Measurements from ENCODE around the gene MS4A5.

The MS4A5 gene

GRCh38 chr11:60394666-60395380, 34.5 kb upstream of the MS4A5 start:
- TF ChIP-seq, protein P1, sequence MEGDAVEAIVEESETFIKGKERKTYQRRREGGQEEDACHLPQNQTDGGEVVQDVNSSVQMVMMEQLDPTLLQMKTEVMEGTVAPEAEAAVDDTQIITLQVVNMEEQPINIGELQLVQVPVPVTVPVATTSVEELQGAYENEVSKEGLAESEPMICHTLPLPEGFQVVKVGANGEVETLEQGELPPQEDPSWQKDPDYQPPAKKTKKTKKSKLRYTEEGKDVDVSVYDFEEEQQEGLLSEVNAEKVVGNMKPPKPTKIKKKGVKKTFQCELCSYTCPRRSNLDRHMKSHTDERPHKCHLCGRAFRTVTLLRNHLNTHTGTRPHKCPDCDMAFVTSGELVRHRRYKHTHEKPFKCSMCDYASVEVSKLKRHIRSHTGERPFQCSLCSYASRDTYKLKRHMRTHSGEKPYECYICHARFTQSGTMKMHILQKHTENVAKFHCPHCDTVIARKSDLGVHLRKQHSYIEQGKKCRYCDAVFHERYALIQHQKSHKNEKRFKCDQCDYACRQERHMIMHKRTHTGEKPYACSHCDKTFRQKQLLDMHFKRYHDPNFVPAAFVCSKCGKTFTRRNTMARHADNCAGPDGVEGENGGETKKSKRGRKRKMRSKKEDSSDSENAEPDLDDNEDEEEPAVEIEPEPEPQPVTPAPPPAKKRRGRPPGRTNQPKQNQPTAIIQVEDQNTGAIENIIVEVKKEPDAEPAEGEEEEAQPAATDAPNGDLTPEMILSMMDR (IDR thresholded peaks at IDR 0.05; ENCODE audit: low read depth, low read length) = no peak
- Histone ChIP-seq H3K4me3 (ENCODE audit: low read depth, low read length) (no peak overlapping the region), H3K27ac (no peak overlapping the region), H3K36me3 (no peaks in the 10 kb centered on the region), H3K9me3 (ENCODE audit: severe bottlenecking) (no peaks in the 10 kb centered on the region), H3K27me3 (ENCODE audit: insufficient read depth, low read depth, severe bottlenecking) (peaks cover 2% of the 10 kb centered on the region)
- no peak for DNase-seq

GRCh38 chr11:60396382-60396781, 33.0 kb upstream of the MS4A5 start, which contains the start of gene MS4A14:
Gene MS4A14 (plus strand): TSS chr11:60396459. CDS start chr11:60396579, 120 bp downstream.
- DNase-seq = no peak

DNA sequence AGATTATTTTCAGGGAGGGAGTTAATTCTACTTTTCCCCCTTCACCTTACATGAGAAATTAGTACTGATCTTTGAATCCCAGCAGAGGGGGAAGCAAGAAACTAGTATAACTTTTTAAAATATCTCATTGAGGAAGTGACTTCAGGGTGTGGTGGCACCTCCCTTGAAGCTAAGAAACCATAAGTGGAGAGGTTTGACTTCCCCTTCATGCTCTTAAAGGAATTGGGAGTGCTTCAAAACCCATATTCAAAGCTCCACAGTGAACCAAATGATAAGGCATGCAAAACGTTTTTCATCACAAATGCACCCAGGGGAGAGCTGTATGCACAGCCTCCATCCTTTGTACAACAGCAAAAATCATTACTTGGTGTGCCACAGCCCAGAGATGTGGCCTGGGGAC, 32.6 kb upstream of the MS4A5 start:
- no peak overlapping the region for H3K27ac ChIP-seq
- no peaks in the 10 kb centered on the region for H3K36me3 ChIP-seq
- H3K4me3 ChIP-seq (ENCODE audit: low read depth, low read length) = no peak overlapping the region
- TF ChIP-seq, protein P1 (IDR thresholded peaks at IDR 0.05; ENCODE audit: low read depth, low read length) = no peak
- no peaks in the 10 kb centered on the region for H3K9me3 ChIP-seq (ENCODE audit: severe bottlenecking)
- peaks cover 2% of the 10 kb centered on the region for H3K27me3 ChIP-seq (ENCODE audit: insufficient read depth, low read depth, severe bottlenecking)
- DNase-seq = no peak

More at GRCh38 chr11:60396382-60396781, 33.0 kb upstream of the MS4A5 start, which contains the start of gene MS4A14:
- Histone ChIP-seq H3K36me3 (no peaks in the 10 kb centered on the region), H3K4me3 (ENCODE audit: low read depth, low read length) (no peak within 1 kb of the TSS), H3K9me3 (ENCODE audit: severe bottlenecking) (no peaks in the 10 kb centered on the region), H3K27me3 (ENCODE audit: insufficient read depth, low read depth, severe bottlenecking) (peaks cover 2% of the 10 kb centered on the region), H3K27ac (no peak within 1 kb of the TSS)
- TF ChIP-seq, protein P1 (IDR thresholded peaks at IDR 0.05; ENCODE audit: low read depth, low read length) = no peak

DNA sequence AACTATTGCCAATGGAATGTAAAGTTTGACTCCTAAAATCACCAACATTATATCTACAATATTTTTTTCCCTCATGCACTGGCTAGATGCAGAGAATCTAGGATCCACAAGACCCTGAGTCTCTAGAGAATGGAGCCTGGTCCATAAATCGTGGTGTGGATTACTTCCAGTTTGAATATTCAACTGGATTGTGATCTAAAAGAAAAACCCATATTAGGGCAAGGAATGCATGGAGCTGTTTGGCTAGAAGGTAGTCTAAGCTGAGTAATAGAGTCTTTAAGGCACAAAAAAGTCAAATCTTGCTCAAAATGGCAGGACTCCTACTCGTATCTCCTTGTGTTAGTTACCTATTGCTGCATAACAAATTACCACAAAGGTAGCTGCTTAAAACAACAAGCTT, 9.4 kb upstream of the MS4A5 start:
- Histone ChIP-seq H3K4me3 (ENCODE audit: low read depth, low read length) (no peak overlapping the region), H3K9me3 (ENCODE audit: severe bottlenecking) (no peaks in the 10 kb centered on the region), H3K36me3 (no peaks in the 10 kb centered on the region), H3K27me3 (ENCODE audit: insufficient read depth, low read depth, severe bottlenecking) (no peaks in the 10 kb centered on the region), H3K27ac (no peak overlapping the region)
- TF ChIP-seq, protein P1 (IDR thresholded peaks at IDR 0.05; ENCODE audit: low read depth, low read length) = no peak
- DNase-seq = no peak

- H3K27me3 ChIP-seq (ENCODE audit: insufficient read depth, low read depth, severe bottlenecking) = no peaks in the 10 kb centered on the region
- no peak for DNase-seq
- H3K36me3 ChIP-seq = no peaks in the 10 kb centered on the region
- no peak overlapping the region for H3K27ac ChIP-seq
- no peak overlapping the region for H3K4me3 ChIP-seq (ENCODE audit: low read depth, low read length)
- TF ChIP-seq, protein P1 (IDR thresholded peaks at IDR 0.05; ENCODE audit: low read depth, low read length) = no peak
- no peaks in the 10 kb centered on the region for H3K9me3 ChIP-seq (ENCODE audit: severe bottlenecking)
Measured at GRCh38 chr11:60422609-60423008, 6.8 kb upstream of the MS4A5 start.

DNA sequence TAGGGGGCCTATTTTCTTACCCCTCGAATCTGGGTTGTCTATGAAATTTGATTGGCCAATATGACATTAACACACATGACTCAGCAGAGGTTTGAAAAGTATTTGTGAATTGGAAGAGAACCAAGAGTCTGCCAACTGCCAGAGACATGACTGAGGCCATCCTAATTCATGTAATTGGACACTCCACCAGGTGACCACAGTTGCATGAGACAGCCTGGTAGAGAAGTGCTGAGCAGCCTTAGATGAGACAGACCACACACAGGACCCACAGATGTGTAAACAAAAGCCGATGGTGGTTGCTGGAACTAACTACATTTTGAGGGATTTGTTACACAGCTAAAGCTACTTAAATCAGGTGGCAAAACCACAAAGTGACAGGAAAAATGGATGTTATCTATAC, 855 bp upstream of the MS4A5 start:
- Histone ChIP-seq H3K36me3 (no peaks in the 10 kb centered on the region), H3K27me3 (ENCODE audit: insufficient read depth, low read depth, severe bottlenecking) (peaks cover 3% of the 10 kb centered on the region), H3K9me3 (ENCODE audit: severe bottlenecking) (no peaks in the 10 kb centered on the region), H3K4me3 (ENCODE audit: low read depth, low read length) (no peak overlapping the region), H3K27ac (no peak overlapping the region)
- TF ChIP-seq, protein P1 (IDR thresholded peaks at IDR 0.05; ENCODE audit: low read depth, low read length) = no peak
- DNase-seq = no peak

All from WERI-Rb-1 (cell line).